Stimulated activated CD8-positive, alpha-beta memory T cell treated with anti-CD3 and anti-CD28 coated beads, Interleukin-15, amount 100 ng/mL, for 24 hours (primary cell): ENCODE measurements around the gene GALNT18.

ENCODE experiments used
- DNase-seq: peaks from one replicate; pipeline ENCODE4 v3.0.0-alpha.2; 2020; ENCODE audit warnings: low read depth

The GALNT18 gene

DNA sequence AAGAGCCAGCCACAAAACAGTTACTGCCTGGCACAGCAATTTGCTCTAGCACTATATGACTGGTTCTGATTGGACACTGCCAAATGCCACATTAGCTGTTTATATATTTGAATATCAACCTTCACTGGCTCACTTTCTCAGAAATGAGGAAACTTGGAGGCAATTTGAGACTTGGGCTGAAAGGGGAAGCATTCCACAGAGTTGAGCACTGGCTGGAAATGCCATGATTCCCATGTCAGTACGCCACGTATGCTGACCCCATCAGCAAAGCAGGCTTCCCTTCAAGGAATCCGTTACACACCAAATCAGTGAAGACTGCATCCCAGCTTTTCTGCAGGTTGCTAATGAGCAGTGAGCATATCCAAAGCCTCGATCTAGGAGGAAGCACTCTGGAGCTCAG, 34.7 kb downstream of the GALNT18 start:
- DNase-seq = no peak

DNA sequence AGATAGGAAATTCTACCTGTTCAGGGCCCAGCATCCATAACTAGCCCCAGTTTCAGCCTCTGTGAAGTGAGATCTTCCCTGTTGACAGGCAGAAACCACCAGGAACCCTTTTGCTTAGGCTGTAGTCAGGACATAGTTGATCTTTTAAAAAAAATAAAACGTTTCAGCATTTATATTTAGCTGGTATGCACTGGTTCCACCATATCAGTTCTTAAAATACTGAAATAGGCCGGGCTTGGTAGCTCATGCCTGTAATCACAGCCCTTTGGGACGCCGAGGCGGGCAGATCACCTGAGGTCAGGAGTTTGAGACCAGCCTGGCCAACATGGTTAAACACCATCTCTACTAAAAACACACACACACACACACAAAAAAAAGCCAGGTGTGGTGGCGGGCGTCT, 35.3 kb downstream of the GALNT18 start:
- DNase-seq = no peak

DNA sequence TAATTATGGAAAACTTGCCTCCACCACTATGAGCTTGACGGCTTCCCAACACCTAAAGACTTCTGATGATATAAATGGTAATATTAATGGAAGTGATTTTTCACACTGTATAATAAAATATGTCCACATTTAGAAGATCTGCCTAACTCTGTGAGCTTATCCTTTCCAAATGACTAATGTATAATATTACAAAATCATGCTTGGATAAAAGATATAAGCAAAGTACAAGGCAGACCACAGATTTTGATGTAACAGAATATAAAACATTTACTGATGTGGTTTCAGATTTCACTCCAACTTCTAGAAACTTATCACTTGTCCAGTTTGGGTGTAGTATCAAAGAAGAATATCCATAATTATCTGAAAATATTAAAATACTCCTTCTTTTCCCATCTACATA, 36.9 kb downstream of the GALNT18 start:
- DNase-seq = no peak

DNA sequence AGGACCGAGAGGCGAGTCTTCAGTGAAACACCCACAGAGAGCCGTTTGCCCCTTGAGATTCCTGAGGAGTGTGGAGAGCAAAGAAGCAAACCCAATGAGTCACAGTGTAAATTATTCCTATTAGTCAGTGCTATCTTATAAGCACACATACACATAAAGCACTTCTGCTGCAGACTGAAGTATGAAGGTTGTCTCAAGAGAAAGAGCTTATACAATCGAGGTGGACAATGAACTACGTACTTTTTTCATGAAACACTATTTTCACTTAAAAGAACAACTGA, 37.3 kb downstream of the GALNT18 start:
- DNase-seq = no peak

DNA sequence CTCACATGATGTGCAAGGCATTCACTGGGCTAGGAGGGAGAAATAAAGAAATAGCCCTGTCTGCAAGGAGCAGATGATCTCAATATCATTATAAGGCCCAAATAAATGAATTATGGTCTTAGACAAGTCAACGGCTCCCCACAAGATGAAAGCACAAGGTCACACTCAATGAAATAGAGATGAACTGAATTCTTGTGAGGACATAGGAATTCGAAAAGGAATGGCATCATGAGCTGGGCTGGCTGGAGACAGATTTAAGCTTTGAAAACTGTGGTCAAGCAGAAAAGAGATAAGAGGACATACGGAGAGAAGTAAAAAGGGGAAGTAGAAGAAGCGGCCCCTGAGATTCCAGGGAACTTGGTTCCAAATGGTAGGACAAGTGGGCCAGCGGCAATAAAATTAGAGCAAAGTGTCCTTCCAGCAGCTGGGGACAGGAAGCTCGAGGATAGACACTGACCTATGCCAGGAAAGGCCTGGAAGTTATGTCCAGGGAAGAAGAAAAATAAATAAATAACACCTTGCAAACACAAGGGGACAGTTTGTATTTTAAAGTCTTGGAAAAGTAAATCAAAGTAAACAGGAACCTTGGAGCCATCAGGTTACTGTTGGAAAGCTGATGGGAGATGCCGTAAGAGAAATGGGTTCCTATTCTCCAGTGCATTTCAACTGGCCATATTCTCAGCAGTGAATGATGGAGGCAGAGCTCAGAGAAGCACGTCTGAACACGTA, 37.8 kb downstream of the GALNT18 start:
- no peak for DNase-seq

DNA sequence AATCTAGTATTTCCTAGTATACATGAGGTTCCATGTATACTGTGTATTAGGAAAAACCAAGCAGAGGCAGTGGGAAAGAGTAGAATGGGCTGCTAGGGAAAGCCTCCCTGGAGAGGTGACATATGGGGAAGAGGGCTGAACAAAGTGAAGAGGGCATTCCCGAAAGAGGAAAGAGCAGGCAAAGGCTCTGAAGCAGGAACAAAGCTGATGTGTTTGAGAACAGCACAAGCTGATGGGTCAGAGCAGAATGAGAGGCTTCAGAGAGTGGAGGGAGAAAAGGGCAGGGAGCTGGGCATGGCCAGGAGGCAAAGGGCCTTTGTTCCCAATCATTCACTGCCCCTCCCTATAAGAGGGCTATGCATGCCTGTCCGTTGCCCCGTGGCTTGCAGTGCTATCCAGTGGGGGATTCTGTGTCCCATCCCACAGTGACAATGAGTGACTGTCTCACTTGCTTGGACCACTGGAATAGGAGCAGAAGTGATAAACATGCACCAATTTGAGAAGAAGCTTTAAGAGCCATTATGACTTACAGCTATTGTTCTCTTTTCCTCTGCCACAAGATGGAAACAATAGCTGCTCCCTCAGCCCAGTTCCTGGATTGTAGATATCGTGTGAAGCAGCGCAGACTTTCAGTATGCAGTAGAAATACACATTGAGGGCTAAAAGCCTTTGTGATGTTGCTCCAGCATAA, 39.6 kb downstream of the GALNT18 start:
- DNase-seq = no peak

DNA sequence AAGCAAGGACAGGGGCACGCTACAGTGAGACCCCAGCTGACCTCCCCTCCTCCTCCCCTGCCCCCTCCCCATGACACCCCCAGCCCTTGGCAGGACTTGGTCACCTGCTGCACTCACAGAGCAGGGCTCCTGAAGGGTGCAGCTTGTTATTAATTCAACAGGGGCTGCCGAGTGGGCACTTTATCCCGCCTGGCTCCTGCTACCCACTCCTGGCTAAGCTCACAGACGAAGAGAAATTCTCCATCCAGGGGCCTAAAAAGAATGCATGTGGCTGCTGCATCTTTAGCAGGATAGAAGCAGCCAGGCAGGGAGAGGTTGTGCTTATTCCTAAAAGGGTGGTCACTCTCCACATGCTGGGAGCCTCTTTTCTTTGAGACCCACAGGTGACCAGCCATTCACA, 40.3 kb downstream of the GALNT18 start:
- DNase-seq = no peak

DNA sequence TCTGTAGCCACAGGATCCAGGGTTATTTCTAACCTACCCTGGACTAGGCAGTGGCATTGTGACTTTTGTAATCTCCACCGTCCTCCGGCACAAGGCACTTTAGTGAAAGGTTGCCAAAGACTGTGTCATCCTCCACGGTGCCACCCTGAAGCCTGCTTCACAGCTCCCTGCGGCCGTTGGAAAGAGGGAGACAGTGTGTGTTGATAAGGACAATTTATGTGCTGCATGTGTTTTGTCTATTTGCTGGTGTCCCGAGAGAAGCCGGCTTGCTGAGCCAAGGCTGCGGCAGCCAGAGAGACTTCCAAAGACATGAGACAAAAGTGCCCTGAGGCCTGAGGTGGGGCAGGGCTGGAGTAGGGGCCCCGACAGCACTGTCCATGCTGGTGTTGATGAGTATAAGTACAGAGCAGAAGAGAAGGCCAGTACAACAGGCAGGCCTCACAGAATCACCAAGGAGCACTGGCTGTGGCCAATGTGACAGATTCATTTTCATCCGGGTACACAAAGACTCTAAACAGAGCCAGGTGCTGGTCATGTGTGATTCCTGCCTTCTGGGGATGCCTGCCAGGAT, 40.9 kb downstream of the GALNT18 start:
- no peak for DNase-seq

DNA sequence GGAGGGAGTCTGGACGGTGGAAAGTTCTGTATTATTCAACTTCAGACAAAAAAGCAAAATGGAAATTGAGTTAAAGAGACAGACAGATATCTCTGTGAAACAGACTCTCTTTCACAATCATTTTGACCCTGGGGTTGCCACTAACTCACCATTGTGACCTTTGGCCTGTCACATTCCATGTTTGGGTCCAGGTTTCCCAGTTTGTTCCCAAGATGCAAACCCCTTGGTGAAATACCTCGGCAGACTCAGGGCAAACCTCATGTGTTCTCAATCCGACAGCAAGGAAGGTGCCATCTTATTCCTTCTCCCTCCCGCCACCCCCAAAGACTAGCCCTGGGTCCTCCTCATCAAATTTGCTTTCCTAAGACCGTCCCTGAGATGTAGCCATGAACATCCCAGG, 41.8 kb downstream of the GALNT18 start:
- no peak for DNase-seq

DNA sequence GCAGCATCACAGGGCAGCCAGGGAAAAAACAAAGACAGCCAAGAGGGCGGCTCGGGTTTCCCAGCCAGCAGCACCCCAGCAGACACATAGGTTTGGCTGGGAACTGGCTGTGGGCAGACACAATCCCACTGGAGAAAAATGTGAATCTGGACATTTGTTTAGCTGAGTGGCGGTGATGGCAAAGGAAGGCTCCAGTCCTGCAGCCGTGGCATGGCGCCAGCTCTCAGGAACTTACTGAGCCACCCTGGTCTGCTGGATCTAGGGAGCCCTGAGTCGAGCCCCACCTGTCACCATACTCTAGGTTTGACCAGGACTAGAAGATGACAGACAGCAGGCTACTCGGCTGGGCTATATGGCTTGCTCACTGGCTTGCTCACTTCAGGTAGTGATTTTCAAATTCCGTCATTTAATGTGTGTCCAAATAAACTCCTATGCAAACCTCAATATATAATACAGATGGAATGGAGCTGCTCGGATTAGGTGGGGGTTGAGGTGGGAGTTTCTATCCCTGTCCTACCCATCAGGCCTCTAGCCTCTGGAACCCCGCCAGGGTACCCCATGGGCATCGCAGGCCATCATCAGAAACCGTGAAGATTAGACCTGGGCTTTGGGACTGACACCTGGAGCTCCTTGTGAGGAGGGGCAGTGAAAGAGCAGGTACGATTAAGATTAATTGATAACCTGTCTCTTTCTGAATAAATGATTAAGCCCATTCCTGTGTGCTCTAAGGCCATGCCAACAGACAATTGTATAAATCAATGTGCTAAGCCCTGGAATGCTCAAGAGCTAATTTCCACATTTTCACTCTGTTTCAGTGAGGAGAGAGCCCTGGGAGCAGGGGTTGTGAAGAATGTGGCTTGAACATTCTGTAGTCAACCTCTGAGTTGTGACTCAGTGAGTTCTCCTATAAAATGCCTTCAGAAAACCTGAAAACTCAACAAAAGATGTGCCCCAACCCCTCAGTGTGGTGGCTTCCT, 42.5 kb downstream of the GALNT18 start:
- DNase-seq = no peak

DNA sequence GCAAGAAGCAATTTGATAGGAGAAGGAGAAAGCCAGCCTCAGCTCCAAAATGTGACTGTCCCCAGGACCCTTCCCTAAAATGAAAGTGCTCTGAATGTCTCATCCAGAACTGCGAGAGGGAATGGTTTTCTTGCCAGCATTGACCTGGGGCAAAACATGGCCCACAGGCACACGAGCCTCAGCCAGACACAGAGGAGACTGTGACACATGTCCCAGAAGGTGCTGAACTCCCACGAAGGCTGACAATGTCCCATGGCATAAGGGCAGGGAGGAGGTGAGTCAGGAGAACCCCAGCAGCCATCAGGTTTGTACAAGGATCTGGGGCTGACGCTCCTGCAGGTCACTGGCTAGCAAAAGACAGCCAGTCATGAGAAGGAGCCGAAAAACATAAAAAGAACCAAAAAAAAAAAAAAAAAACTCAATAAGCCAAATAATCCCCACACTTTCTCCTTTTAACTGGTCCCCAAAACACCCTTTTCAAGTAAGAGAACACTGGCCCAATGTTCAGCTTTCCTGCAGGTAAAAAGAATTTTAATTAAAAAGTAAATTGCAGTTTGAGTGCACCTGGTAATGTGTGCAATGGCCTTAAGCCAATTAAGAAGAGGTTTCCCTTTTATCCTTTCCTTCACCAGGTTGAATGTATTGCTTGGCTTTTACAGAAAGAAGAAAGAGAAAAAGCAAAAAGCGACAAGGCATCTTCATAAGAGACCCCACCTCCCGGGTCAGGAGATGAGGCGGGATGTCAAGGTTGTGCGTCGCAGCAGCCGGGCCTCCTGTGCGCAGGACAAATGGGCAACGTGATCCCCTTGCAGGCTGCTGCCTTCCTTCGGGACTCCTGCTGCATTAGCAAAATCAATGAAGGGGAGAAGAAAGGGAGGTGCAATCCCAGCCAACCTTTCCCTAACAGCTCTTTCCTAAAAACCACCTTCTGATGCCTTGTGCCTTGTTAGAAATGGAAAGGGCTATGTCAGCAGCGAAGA, 43.6 kb downstream of the GALNT18 start:
- DNase-seq = no peak

DNA sequence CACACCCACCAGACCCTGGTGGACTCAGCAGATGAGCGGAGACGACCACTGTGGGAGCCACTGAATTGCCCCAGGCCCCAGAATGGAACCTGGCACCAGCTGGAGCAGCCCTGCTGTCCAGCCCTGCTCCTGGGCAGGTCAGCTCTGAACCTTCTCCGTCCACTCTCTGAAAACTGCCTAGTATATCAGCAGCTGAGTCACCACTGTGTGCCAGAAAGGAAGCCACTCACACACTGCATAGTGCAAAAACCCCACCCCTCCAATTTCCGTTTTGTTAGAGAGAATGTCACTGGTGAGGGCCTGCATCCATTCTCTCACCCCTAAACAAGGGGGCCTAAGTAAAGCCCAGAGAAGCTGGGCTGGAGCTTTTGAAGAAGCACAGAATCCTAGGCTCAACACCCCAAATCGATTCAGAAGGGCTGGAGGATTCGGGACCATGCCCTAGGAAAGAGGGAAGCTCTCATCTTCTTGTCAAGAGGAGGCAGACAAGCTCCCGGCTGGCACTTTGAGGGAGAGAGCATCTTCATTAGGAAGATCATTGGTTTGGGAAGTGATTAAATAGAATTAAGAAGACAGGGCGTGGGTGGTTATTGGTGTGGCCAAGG, 44.5 kb downstream of the GALNT18 start:
- DNase-seq = no peak

DNA sequence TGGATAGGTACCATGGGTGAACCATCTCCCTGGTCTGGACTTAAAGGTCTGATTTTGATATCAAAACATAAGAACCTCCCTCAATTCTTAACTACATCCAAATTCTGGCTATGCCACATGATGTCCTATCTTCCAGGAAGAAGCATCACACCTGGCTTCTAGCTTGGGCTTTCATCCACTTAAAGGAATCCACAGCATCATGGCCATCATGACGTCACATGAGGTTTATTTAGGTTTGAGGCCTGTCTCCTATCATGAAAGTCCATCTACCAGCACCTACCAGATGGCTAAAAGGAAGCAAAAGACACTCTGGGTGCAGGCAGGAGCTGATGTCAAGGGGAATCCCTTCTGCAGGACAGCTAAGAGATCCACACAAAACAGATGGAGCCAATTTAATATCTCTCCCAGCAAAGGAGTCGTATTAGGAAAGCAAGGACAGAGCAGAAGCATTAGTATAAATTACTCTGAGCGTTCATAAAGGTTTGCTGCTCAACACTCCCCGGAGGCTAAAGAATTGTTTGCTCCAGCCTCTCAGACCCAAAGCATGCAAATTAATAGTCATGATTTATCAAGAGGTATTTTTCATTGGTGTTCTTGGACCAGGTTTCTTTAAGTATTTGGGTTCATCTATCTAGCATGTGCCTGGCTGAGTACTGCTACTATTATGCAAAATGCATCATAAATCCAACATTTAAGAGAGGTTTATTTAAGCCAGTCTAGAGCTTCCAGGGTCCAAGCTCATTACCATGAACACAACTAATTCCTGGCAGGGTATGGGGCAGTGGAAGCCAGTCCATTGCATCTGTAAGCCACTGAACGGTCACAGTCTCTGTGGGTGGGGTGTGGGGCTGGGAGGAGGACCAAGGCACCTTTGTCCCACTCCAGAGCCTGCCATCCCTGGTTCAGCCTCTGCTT, 47.2 kb downstream of the GALNT18 start:
- no peak for DNase-seq

DNA sequence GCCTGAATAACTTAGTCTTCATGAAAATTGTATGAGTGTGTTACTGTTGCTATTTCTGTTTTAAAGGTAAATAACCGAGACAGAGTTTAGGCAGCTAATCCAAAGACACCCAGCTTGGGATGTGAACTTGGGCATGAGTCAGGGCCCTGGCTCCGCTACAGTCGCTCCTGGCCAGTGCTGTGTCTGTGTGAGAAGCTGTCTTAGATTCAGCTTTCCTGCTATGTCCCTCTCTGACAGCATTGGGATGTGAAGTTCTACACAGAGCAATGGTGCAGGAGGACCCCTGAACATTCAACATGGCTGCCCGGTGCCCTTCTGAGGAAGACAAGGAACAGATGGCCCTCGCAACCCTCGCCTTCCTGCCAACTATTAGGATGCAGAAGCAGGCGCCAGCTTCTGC, 49.4 kb downstream of the GALNT18 start:
- DNase-seq = no peak

DNA sequence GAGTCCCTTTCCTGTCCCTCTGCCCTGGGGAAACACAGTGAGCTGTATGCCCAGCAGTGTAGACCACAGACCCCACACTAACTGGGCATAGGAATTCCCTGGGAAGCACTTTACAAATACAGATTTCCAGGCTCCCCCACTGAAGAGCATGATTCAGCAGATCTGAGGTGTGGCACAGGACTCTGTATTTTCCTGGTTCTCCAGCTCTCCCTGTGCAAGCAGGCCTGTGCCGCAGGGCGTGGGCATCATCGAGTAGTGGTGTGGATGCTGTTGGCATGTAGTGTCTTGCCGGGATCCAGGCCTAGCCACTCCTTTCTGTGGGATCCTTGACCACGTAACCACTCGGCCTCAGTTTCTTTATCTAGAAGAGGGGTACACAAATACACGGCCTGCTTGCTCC, 49.9 kb downstream of the GALNT18 start:
- no peak for DNase-seq

DNA sequence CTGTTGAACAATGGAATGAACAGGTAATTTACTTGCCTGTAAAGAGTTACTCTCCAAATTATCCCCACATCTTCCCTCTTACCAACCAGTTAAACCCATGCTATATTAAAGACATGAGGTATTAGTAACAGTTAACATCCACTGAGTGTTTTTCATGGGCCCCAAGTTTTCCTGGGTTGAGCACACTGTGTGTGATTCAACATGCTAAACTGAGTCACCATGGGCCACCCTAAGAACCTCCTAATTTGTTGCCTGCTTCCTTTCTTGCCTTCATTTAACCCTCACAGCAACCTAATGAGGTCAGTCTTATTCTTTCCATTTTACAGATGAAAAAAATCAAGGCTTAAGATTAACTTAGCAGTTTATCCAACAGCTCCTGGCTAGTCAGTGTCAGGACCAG, 51.0 kb downstream of the GALNT18 start:
- no peak for DNase-seq

DNA sequence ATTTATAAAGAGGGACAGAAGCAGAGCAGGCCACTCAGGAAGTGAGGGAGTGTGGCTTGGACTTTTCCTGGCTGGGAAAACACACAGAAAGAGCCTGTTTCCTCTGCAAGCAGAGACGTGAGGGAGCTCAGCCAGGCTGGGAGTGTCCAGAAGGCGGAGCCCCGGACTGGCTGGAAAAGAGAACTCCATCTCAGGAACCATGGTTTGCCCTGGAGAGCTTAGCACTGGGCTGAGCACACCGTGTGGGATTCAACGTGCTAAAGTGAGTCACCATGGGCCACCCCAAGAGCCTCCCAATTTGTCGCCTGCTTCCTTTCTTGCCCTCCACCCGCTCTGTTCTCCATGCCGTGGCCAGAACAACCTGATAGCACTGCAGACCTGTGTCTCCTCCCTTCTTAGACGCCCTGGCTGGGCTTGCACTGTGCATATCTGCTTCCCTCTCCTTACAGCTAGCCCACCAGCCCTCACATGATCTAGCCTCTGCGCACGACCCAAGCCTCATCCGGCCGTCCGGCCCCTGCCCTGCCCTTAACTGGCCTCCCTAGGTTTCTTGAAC, 51.8 kb downstream of the GALNT18 start:
- no peak for DNase-seq

DNA sequence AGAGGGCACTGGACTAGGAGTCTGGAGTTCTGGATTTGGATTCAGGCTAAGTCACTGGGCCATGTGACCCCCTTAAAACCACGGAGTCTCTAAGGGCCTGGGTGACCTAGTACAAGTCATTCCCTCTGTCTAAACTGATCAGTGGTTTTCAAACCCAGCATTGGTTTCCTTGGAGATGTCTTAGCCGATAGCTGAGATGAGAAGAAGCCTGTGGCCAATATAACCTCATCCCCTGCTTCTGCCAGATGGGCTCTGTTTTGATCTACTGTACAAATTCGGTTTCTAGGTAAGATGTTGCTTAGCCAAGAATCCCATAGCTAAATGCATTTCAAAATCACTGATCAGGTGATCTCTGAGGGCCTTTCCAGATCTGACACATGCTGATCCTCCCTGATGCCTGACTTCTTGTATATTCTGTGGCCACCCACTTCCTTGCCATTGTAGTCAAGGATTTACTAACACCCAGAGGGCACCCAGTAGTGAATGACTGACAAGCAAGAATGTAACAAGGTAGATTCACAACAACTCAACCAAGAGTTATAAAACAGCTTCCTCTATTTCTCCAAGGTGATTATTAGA, 53.1 kb downstream of the GALNT18 start:
- DNase-seq = no peak

DNA sequence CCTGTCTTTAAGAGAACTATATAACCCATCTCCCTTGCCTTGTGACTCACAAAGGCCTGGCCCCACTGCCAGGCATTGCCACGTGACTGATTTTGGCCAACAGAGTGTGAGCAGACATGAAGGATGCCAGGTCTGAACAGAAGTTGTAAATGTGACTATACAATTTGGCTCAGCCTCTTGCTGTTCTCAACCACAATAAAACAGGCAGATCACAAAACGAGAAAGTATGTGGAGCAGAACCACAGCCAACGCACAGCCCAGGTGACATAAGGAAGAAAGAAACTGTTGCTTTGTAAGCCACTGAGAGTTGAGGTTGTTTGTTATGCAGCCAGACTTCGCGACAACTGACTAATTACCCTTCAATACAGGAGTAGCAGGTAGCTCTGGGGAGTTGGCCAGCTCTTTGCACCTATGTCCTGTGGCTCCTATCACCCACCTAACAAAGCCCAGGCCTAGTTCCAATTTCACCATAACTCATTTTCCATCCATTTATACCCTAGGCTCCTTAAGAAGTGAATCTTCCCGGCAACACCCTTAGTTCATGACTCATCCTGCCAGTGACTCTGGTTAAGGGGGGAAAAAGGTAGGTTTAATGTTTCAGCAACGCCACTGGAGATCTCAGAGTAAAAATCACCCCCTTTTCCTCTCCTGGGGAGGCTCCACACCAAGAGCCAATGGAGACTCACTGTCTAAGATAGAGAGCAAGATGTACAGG, 53.7 kb downstream of the GALNT18 start:
- no peak for DNase-seq
